PFSK-1 (cell line): ENCODE data around the gene TUBB6.

Experiments used
- FOXP2 ChIP-seq: optimal IDR thresholded peaks from 2 replicates; pipeline ENCODE3; 2011; ENCODE audit warnings: borderline replicate concordance, control low read depth, inconsistent platforms; ENCODE audit not compliant: insufficient read depth; ENCODE audit errors: extremely low read length, extremely low read depth
- POLR2AphosphoS5 ChIP-seq: IDR thresholded peaks from 2 replicates; pipeline ENCODE4 v1.6.1; 2012; ENCODE audit warnings: low read depth, mild to moderate bottlenecking, control low read depth, low read length, moderate library complexity
- SIN3A ChIP-seq: IDR thresholded peaks from 2 replicates; pipeline ENCODE4 v1.6.1; 2012; ENCODE audit warnings: mild to moderate bottlenecking, low read length, moderate library complexity, borderline replicate concordance; ENCODE audit not compliant: insufficient read depth
- TAF1 ChIP-seq: IDR thresholded peaks from 2 replicates; pipeline ENCODE4 v1.6.1; 2012; ENCODE audit warnings: low read length, control low read depth, borderline replicate concordance; ENCODE audit not compliant: insufficient read depth
- TF ChIP-seq, protein P1 (sequence below), 2 experiments: IDR thresholded peaks; 2 replicates each; pipeline versions ENCODE4 v1.6.1 to v1.8.0; 2011 to 2012; ENCODE audit warnings: low read depth in 2 of 2, low read length in 2 of 2, control low read depth in 1 of 2, inconsistent platforms in 1 of 2, mild to moderate bottlenecking in 1 of 2, moderate library complexity in 1 of 2; ENCODE audit not compliant: insufficient read depth in 1 of 2

Gene TUBB6

DNA sequence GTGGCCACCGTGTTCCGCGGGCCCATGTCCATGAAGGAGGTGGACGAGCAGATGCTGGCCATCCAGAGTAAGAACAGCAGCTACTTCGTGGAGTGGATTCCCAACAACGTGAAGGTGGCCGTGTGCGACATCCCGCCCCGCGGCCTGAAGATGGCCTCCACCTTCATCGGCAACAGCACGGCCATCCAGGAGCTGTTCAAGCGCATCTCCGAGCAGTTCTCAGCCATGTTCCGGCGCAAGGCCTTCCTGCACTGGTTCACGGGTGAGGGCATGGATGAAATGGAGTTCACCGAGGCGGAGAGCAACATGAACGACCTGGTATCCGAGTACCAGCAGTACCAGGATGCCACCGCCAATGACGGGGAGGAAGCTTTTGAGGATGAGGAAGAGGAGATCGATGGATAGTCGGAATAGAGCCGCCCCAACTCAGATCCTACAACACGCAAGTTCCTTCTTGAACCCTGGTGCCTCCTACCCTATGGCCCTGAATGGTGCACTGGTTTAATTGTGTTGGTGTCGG lies 17.7 kb downstream of the TUBB6 start:
- TF ChIP-seq SIN3A: no peak
- TF ChIP-seq FOXP2: no peak
- no peak for TF ChIP-seq TAF1
- TF ChIP-seq, protein P1, sequence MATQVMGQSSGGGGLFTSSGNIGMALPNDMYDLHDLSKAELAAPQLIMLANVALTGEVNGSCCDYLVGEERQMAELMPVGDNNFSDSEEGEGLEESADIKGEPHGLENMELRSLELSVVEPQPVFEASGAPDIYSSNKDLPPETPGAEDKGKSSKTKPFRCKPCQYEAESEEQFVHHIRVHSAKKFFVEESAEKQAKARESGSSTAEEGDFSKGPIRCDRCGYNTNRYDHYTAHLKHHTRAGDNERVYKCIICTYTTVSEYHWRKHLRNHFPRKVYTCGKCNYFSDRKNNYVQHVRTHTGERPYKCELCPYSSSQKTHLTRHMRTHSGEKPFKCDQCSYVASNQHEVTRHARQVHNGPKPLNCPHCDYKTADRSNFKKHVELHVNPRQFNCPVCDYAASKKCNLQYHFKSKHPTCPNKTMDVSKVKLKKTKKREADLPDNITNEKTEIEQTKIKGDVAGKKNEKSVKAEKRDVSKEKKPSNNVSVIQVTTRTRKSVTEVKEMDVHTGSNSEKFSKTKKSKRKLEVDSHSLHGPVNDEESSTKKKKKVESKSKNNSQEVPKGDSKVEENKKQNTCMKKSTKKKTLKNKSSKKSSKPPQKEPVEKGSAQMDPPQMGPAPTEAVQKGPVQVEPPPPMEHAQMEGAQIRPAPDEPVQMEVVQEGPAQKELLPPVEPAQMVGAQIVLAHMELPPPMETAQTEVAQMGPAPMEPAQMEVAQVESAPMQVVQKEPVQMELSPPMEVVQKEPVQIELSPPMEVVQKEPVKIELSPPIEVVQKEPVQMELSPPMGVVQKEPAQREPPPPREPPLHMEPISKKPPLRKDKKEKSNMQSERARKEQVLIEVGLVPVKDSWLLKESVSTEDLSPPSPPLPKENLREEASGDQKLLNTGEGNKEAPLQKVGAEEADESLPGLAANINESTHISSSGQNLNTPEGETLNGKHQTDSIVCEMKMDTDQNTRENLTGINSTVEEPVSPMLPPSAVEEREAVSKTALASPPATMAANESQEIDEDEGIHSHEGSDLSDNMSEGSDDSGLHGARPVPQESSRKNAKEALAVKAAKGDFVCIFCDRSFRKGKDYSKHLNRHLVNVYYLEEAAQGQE (IDR thresholded peaks at IDR 0.05; ENCODE audit: insufficient read depth in 1 of 2, low read depth in 2 of 2, low read length in 2 of 2): no peak
- TF ChIP-seq POLR2AphosphoS5: no peak

DNA sequence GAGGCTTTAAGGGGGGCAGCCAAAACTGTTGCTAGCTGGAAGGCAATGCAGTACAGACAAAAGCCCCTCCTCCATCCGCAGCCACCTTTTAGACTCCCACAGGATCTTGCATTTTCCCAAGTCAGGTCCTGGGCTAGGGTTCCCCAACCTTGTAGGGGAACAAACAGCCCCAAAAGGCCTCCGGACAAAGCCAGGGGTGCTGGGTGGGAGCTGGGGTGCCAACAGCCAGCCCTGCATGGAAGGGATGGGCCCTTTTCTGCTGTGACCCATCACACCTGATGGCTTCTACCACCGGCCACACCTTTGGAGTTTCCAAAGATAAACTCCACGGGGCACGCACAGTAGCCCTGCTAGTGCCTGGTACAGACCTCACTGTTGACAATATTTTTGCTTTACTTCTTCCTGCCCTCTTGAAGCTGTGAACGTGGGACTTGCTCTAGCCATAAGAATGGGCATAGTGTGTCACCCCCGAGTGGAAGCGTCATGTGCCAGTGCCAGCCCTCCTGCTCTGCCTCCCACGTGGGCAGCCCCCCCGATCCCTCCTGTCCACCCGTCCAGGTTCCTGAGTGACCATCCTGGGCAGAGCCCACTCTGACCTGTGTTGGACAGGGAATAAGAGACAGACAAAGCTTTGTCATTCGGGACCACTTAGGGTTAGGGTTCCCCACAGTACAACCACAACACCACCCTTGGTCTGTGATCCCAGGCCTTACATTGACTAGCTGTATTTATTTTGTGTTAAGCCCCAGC lies 18.8 kb downstream of the TUBB6 start:
- TF ChIP-seq SIN3A (no peak), FOXP2 (no peak), POLR2AphosphoS5 (no peak), TAF1 (no peak)
- TF ChIP-seq, protein P1 (IDR thresholded peaks at IDR 0.05; ENCODE audit: insufficient read depth in 1 of 2, low read depth in 2 of 2, low read length in 2 of 2): no peak

DNA sequence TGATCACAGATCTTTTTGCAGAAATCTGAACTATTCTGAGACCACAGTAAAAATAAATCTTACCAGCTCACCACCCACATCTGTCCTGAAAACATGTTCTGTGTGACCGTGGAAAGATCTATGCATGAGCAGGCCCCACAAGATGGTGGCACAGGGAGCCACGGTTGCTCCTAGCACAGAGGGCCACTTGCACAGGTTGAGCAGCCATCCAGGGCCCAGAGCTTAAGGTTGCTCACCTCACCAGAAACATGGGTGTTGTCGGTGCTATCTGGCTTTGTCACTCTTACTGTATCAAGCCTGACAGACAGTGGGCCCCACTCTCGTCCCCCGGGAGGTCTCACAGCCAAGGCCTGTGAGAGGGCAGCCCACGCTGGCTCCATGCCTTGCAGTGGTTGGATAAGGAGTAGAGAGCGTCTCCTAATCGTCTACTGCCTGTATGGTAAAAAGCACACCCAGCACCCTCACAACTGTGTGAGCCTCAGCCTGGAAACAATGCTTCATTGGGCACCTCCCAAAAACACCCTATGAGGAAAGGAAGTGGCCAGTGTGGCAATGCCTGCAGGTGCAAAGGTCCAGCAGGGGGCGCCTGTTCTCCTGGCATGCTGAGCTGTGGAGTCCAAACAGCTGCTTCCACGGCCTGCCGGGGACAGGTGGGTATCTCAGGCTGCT lies 19.6 kb downstream of the TUBB6 start:
- peak; percentile 71 for TF ChIP-seq POLR2AphosphoS5
- TF ChIP-seq, protein P1 (IDR thresholded peaks at IDR 0.05; ENCODE audit: insufficient read depth in 1 of 2, low read depth in 2 of 2, low read length in 2 of 2): no peak

DNA sequence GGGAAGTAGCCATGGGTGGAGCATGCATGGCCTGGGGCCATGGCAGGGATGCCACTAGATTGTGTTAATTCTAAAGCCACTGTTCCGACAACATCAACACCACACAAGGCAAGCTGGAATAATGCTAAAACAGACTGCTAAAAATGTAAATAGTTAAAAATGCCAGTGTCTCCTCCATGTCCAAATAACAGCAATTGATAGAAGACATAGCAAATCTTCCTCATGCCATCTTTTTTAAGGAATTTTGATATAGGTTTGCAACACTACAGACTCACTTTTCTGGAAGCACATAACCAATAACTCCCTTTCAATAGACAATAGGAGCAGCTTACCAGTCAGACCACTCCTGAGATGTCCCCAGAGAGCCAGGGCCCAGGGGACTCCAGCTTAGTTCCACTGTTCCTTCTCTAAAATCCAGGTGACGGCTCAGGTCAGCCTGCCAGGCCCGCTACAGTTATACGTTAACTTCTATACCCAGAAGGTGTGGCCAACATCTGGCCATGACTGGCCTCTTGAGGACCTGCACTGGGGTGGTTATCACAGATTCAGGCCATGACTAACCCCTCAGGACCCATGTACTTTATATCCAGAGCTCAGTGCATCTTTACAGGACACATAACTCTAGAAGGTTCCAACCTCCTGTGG lies 20.3 kb downstream of the TUBB6 start:
- TF ChIP-seq SIN3A: no peak
- TF ChIP-seq POLR2AphosphoS5: no peak; the same call in 1 of the 2 replicates
- no peak for TF ChIP-seq FOXP2
- TF ChIP-seq, protein P1 (IDR thresholded peaks at IDR 0.05; ENCODE audit: insufficient read depth in 1 of 2, low read depth in 2 of 2, low read length in 2 of 2): no peak
- TF ChIP-seq TAF1: no peak
